Ovary (tissue), 9 donors: ENCODE data around the gene KRT76. TPM values are rescaled to one million over a fixed set of nuclear protein-coding genes. Genes with fewer than 3 reads are reported as not detected.

Source experiments
- DNase-seq, 5 donors: peaks; one replicate each; pipeline ENCODE4 v3.0.0-alpha.2; 2019 to 2020
- H3K27ac ChIP-seq, 2 donors: fragments of 200-600 bp; one replicate each; pipeline versions ENCODE4 v1.5.1 to v1.8.0; 2019 to 2022
- H3K27me3 ChIP-seq: fragments of 200-600 bp; one replicate; pipeline ENCODE4 v1.8.0; 2022
- H3K36me3 ChIP-seq: fragments of 200-600 bp; sonication (generic); one replicate; pipeline ENCODE4 v1.5.1; 2019
- H3K4me1 ChIP-seq: one replicate; pipeline ENCODE4 v1.8.1; 2013; ENCODE audit warnings: mild to moderate bottlenecking, moderate library complexity; ENCODE audit not compliant: insufficient read depth
- H3K4me3 ChIP-seq: fragments of 200-600 bp; sonication (generic); one replicate; pipeline ENCODE4 v1.5.1; 2017
- H3K9me3 ChIP-seq, 2 donors: fragments of 200-600 bp in 1 of 2; sonication (generic) in 1 of 2; one replicate each; pipeline versions ENCODE4 v1.5.1 to v1.8.1; 2013 to 2019; ENCODE audit warnings: mild to moderate bottlenecking in 1 of 2, moderate library complexity in 1 of 2
- EP300 ChIP-seq: sonication (generic); formaldehyde crosslinking; IDR thresholded peaks from one replicate; pipeline ENCODE4 v1.6.1; 2017; ENCODE audit warnings: antibody characterized with exemption
- POLR2A ChIP-seq: fragments of 450-650 bp; IDR thresholded peaks from one replicate; pipeline ENCODE4 v1.6.1; 2017; ENCODE audit warnings: antibody characterized with exemption, mild to moderate bottlenecking, moderate library complexity
- WGBS, 3 donors: extraction: QIAGEN DNeasy Blood & Tissue Kit in 1 of 3; methylation state at CpG; one replicate each; pipeline versions ENCODE4 v1.1.5 to v1.1.7; 2013 to 2017; 5-methylcytosine and 5-hydroxymethylcytosine counted together
- intact Hi-C, 4 donors: fragments of 100-400 bp; cut with DNase I; formaldehyde crosslinking; loops; one replicate each; pipeline versions ENCODE4 v1.11.0 to v1.15.1; 2022 to 2023
- polyA plus RNA-seq, 2 donors: library from polyadenylated mRNA; stranded (reverse); fragments of 200-250 nt in 1 of 2; fragments of 350-450 nt in 1 of 2; fragmentation: Illumina TruSeq in 1 of 2; extraction: RNeasy Lipid Tissue Mini Kit (QIAGEN cat#74804) in 1 of 2; gene quantifications; one replicate each; pipeline ENCODE4 v1.2.3, GENCODE V29; 2013 to 2014
- total RNA-seq, 7 donors: library from RNA; depleted of rRNA in 2 of 7; stranded (reverse); fragments of >200 nt in 2 of 7; fragmentation: NEBNext Ultra II Directional in 3 of 7; extraction: Animal tissue kit (Norgen Biotek cat#: 25700) in 3 of 7; gene quantifications; one replicate each; pipeline versions ENCODE4 v1.1.0 to v1.2.4, GENCODE V29; 2016 to 2023
- TF ChIP-seq, protein P1 (sequence below), 3 donors: fragments of 450-650 bp in 2 of 3; fragments of 200-600 bp in 1 of 3; IDR thresholded peaks; one replicate each; pipeline versions ENCODE4 v1.5.1 to v1.8.0; 2016 to 2022; ENCODE audit warnings: antibody characterized with exemption in 3 of 3, mild to moderate bottlenecking in 1 of 3
- donor health status: DM: no; HTN: no; CAD: no; lungs with moderate emphysema.
- donor health status: DM: no; HTN: no; CAD: no.
- donor health status: Bipolar disorder and iron deficiency.
- donor health status: DM: yes; HTN: yes; CAD: no.
- donor health status: DM: no; HTN: no; CAD: no.
- donor health status: DM: yes; HTN: yes; CAD: no.

Gene KRT76
- total and polyA plus RNA-seq, 9 donors: not detected

DNA sequence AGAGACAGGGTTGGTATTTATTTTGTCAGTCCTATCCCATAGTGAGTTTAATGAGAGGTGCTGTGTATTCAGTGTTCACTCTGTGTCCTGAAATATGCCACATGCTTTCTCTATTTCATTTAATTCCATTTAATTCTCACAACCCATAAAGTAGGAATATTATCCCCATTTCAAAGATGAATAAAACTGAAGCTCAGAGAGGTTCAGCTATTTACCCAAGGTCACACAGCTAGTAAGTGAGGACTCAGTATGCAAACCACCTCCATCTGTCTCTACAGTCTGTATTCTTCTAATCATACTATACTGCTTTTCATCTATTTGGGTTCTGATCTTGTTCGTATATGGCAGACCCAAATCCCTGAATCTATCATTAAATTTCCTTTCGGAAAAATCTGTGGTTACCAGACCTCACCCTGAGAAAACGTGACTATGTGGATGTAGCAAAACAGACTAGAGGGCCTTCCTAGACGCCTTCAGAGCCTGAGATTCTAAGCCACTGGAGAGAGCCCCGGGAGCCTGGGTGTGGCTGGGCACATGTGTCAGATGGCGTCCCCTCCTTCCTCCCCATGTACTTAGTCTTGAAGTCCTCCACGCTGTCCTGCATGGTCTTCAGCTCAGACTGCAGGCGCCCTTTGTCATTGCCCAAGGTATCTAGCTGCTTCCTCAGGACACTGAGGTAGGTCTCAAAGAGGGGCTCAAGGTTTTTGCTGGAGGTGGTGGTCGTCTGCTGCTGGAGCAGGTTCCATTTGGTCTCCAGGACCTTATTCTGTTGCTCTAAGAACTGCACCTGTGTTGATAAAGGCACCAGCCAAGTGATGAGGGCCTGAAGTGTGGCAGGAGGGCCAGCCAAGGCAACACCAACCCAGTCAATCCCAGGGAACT lies 34.3 kb upstream of the KRT76 start:
- TF ChIP-seq EP300 (no peak), POLR2A (no peak)
- TF ChIP-seq, protein P1, sequence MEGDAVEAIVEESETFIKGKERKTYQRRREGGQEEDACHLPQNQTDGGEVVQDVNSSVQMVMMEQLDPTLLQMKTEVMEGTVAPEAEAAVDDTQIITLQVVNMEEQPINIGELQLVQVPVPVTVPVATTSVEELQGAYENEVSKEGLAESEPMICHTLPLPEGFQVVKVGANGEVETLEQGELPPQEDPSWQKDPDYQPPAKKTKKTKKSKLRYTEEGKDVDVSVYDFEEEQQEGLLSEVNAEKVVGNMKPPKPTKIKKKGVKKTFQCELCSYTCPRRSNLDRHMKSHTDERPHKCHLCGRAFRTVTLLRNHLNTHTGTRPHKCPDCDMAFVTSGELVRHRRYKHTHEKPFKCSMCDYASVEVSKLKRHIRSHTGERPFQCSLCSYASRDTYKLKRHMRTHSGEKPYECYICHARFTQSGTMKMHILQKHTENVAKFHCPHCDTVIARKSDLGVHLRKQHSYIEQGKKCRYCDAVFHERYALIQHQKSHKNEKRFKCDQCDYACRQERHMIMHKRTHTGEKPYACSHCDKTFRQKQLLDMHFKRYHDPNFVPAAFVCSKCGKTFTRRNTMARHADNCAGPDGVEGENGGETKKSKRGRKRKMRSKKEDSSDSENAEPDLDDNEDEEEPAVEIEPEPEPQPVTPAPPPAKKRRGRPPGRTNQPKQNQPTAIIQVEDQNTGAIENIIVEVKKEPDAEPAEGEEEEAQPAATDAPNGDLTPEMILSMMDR (IDR thresholded peaks at IDR 0.05): no peak
- Histone ChIP-seq H3K4me1 (no peaks in the 10 kb centered on the region), H3K27ac (no peak overlapping the region), H3K4me3 (no peak overlapping the region), H3K36me3 (no peaks in the 10 kb centered on the region), H3K27me3 (no peaks in the 10 kb centered on the region), H3K9me3 (no peaks in the 10 kb centered on the region)
- intact Hi-C loops: no loop called here
- 82 to 88% (median 83%) methylated on average over 9 of the region's 9 CpGs for WGBS, 3 donors
- no peak for DNase-seq

DNA sequence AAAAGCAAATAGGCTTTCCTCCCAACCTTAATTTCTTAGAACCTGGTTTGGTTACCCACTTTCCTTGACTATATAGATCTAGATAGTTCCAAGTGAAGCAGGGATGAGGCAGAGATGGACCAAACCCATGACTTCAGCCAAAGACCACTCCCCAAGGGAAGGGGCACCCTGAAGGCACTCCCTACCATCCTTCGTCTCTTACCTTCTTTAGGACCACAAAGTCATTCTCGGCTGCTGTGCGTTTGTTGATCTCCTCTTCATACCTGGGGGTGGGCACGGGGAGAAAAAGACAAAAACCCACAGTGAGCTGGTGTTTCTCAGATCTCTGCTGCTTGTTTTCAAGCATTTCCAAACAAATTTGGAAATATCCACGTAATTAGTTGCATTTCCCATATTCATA lies 33.4 kb upstream of the KRT76 start:
- TF ChIP-seq, protein P1 (IDR thresholded peaks at IDR 0.05): no peak
- TF ChIP-seq EP300 (no peak), POLR2A (no peak)
- Histone ChIP-seq H3K4me3 (no peak overlapping the region), H3K27ac (no peak overlapping the region), H3K36me3 (no peaks in the 10 kb centered on the region), H3K27me3 (no peaks in the 10 kb centered on the region), H3K4me1 (no peaks in the 10 kb centered on the region), H3K9me3 (no peaks in the 10 kb centered on the region)
- intact Hi-C loops: no loop called here
- 65 to 80% (median 68%) methylated on average over 5 of the region's 5 CpGs for WGBS, 3 donors
- no peak for DNase-seq

DNA sequence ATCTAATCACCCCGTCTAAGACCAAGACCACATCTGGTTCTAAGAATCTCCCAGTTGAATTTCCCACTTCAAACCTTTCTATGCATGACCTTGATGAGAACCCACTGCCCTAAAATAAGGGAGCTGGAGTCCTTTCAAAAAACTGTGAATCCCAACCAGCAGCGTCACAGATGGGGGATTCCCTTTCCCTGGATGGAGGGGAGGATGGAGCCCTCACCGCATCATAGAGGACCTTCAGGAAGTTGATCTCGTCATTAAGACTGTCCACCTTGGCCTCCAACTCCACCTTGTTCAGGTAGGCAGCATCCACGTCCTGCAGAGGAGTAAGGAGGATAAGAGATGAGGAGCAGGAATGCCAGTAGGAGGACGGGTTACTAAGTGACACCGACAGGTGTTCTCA lies 32.0 kb upstream of the KRT76 start:
- Histone ChIP-seq H3K36me3 (no peaks in the 10 kb centered on the region), H3K4me3 (no peak overlapping the region), H3K27me3 (no peaks in the 10 kb centered on the region), H3K4me1 (no peaks in the 10 kb centered on the region), H3K9me3 (no peaks in the 10 kb centered on the region), H3K27ac (no peak overlapping the region)
- DNase-seq: no peak
- TF ChIP-seq EP300 (no peak), POLR2A (no peak)
- TF ChIP-seq, protein P1 (IDR thresholded peaks at IDR 0.05): no peak
- intact Hi-C loops: no loop called here
- 70 to 76% (median 74%) methylated on average over 7 of the region's 7 CpGs for WGBS, 3 donors

DNA sequence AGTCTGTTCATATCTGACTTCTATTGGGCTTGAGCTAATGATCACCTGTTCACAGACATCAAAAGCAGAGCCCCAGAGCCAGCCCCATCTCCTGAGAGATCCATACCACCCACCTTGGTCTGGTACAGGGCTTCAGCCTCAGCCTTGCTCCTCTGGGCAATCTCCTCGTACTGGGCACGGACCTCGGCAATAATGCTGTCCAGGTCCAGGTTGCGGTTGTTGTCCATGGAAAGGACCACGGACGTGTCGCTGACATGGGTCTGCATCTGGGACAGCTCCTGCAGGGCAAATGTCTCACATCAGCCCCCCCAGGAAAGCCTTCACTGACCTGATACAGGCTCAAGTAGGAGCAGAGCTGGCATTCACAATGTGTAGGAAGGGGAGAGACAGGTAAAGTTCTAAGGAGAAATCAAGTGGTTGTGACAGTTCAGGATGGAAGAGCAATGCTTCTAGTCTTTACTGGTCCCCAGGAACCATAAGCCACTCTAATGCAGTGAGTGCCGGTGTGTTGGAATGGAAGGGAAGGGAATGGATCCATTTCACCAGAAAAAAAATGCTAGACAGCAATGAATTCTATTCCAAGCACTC lies 31.5 kb upstream of the KRT76 start:
- DNase-seq: no peak
- Histone ChIP-seq H3K36me3 (no peaks in the 10 kb centered on the region), H3K9me3 (no peaks in the 10 kb centered on the region), H3K27ac (no peak overlapping the region), H3K4me1 (no peaks in the 10 kb centered on the region), H3K4me3 (no peak overlapping the region), H3K27me3 (no peaks in the 10 kb centered on the region)
- intact Hi-C loops: no loop called here
- no peak for TF ChIP-seq EP300
- TF ChIP-seq, protein P1 (IDR thresholded peaks at IDR 0.05): no peak
- TF ChIP-seq POLR2A: no peak
- 88 to 92% (median 91%) methylated on average over 8 of the region's 8 CpGs for WGBS, 3 donors
